ENCODE data around the gene AADAC. TPM values are rescaled to one million over a fixed set of nuclear protein-coding genes. Genes with fewer than 3 reads are reported as not detected.
"Not testable (repeated sequence)": the region's sequence is repeated elsewhere in the genome, so short reads cannot be mapped to it uniquely, and the experiment has no call there.

AADAC gene
- total and polyA plus RNA-seq, 8 donors = 0.62 to 7.2 (median 0.92) TPM

- DNase-seq (no peak), ATAC-seq (peak; percentile 89)
- intact Hi-C loops (cut with DNase I) = no loop called here
- Histone ChIP-seq H3K27me3 (no peaks in the 10 kb centered on the region), H3K4me3 (no peak overlapping the region), H3K36me3 (no peaks in the 10 kb centered on the region), H3K9me3 (no peaks in the 10 kb centered on the region), H3K4me1 (peaks cover 0 to 38% of the 10 kb centered on the region in 2 donors), H3K27ac (peak overlapping the region; percentile 9 to 82)
- TF ChIP-seq CTCF (IDR thresholded peaks at IDR 0.05) = no peak
Observed at GRCh38 chr3:151871639-151872468, 57.9 kb downstream of the AADAC start.

DNA sequence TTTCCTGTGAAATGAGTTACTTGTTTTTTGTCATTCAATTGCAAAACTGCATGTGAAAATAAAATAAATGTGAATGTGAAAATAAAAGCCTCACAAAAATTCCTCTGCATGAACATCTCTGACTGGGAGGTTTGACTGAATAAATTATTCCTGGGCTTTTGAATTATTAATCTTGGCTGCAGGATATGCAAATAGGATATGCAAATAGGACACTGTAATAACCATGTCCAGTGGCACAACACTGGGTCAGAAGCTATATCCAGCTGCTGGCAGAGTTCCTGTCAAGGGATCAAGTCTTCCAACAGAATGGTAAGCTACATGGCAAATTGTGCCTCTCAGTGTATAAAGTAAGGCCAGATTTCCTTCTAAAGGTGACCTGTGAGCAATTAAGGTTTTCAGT lies 59.5 kb downstream of the AADAC start, which contains the start of gene SUCNR1:
Gene SUCNR1, plus strand, starts transcription at position 246 of the 400 bp plus-strand sequence. CDS start 6,250 bp downstream, outside the sequence.
- ATAC-seq (no peak), DNase-seq (no peak)
- Histone ChIP-seq H3K36me3 (no peaks in the 10 kb centered on the region), H3K9me3 (no peaks in the 10 kb centered on the region), H3K27ac (peak within 1 kb of the TSS in 1 of 2 donors; percentile 82), H3K4me3 (no peak within 1 kb of the TSS), H3K27me3 (no peaks in the 10 kb centered on the region), H3K4me1 (peaks cover 0 to 38% of the 10 kb centered on the region in 2 donors)
- intact Hi-C loops (cut with DNase I) = no loop called here
- TF ChIP-seq CTCF (IDR thresholded peaks at IDR 0.05) = no peak

DNA sequence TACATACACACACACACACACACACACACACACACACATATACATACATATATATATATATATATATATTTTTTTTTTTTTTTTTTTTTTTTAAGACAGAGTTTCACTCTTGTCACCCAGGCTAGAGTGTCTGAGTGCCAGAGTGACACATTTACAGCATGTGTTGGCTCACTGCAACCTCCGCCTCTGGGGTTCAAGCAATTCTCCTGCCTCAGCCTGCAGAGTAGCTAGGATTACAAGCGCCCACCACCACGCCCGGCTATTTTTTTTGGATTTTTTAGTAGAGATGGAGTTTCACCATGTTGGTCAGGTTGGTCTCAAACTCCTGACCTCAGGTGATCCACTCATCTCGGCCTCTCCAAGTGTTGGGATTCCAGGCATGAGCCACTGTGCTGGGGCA lies 60.2 kb downstream of the AADAC start:
- ATAC-seq = not testable (repeated sequence)
- H3K27ac ChIP-seq = peak overlapping the region in 1 of 2 donors; percentile 40

GRCh38 chr3:151875759-151876158 lies 61.8 kb downstream of the AADAC start:
- intact Hi-C loops (cut with DNase I) = no loop called here
- Histone ChIP-seq H3K9me3 (no peaks in the 10 kb centered on the region), H3K27me3 (no peaks in the 10 kb centered on the region), H3K27ac (peak overlapping the region; percentile 47 to 76), H3K4me1 (peaks cover 0 to 35% of the 10 kb centered on the region in 2 donors), H3K4me3 (peak overlapping the region in 1 of 2 donors; percentile 7), H3K36me3 (no peaks in the 10 kb centered on the region)
- TF ChIP-seq CTCF (IDR thresholded peaks at IDR 0.05) = no peak
- DNase-seq (no peak), ATAC-seq (peak; percentile 29)

More for the DNA sequence above, 60.2 kb downstream of the AADAC start:
- intact Hi-C loops (cut with DNase I); H3K27me3 ChIP-seq; H3K9me3 ChIP-seq; H3K36me3 ChIP-seq; H3K4me3 ChIP-seq; DNase-seq: not testable (repeated sequence)
- H3K4me1 ChIP-seq = peaks cover 0 to 38% of the 10 kb centered on the region in 2 donors

DNA sequence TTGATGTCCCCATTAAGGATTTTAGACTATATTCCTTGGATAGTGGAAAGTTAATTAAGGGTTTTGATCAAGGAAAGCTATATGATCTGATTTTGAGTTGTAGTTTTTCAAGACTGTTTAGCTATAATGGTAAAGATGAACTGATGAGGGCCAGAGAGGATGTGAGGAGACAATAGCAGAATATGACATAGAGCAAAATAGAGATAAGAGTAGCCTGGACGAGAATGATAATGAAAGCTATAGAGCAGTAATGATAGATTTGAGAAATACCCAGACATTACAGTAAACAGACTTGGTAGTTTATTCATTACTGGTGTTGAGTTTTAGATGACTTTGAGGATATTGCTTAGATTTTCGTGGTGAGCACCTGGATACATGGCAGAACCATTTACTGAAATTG lies 63.4 kb downstream of the AADAC start:
- TF ChIP-seq CTCF (IDR thresholded peaks at IDR 0.05) = no peak
- H3K9me3 ChIP-seq = no peaks in the 10 kb centered on the region
- intact Hi-C loops (cut with DNase I) = no loop called here
- H3K36me3 ChIP-seq = no peaks in the 10 kb centered on the region
- peaks cover 0 to 23% of the 10 kb centered on the region in 2 donors for H3K4me1 ChIP-seq
- H3K27ac ChIP-seq = peak overlapping the region in 1 of 2 donors; percentile 76
- no peaks in the 10 kb centered on the region for H3K27me3 ChIP-seq
- DNase-seq (no peak), ATAC-seq (no peak)
- H3K4me3 ChIP-seq = no peak overlapping the region

Other genes with a start within 250 kb of the AADAC start
- not detected for gene AADACL2, start 80.2 kb upstream of the AADAC start, total RNA-seq
- gene AADACL2, start 80.2 kb upstream of the AADAC start, polyA plus RNA-seq (ENCODE audit: insufficient read length in 6 of 6) = not detected
- 1 to 10 TPM; 1.9 to 4.8 TPM for gene SUCNR1, start 59.5 kb downstream of the AADAC start, total RNA-seq
- under 1 TPM; 0.04 to 0.24 (median 0.15) TPM for gene SUCNR1, start 59.5 kb downstream of the AADAC start, polyA plus RNA-seq (ENCODE audit: insufficient read length in 6 of 6)